Thymus (tissue), 11 donors: ENCODE data around the gene CKMT1B. TPM values are rescaled to one million over a fixed set of nuclear protein-coding genes. Genes with fewer than 3 reads are reported as not detected.
"Not testable (repeated sequence)": the region's sequence is repeated elsewhere in the genome, so short reads cannot be mapped to it uniquely, and the experiment has no call there.

Source experiments
- DNase-seq, 9 donors: peaks; one replicate each; pipeline ENCODE4 v3.0.0-alpha.2; 2013; ENCODE audit warnings: low spot score in 9 of 9, low read depth in 6 of 9, missing footprints in 1 of 9
- H3K27ac ChIP-seq, 2 donors: one replicate each; pipeline ENCODE4 v1.5.1; 2013; ENCODE audit warnings: control low read depth in 1 of 2, low read depth in 1 of 2, low read length in 1 of 2, mild to moderate bottlenecking in 1 of 2, moderate library complexity in 1 of 2
- H3K27me3 ChIP-seq, 2 donors: one replicate each; pipeline ENCODE4 v1.5.1; 2013; ENCODE audit warnings: low read length in 1 of 2; ENCODE audit not compliant: control insufficient read depth in 2 of 2, insufficient read depth in 1 of 2
- H3K36me3 ChIP-seq, 2 donors: one replicate each; pipeline ENCODE4 v1.5.1; 2013; ENCODE audit warnings: low read length in 1 of 2, mild to moderate bottlenecking in 1 of 2, moderate library complexity in 1 of 2; ENCODE audit not compliant: control insufficient read depth in 2 of 2, insufficient read depth in 2 of 2
- H3K4me1 ChIP-seq, 2 donors: one replicate each; pipeline ENCODE4 v1.5.1; 2013; ENCODE audit warnings: low read length in 2 of 2; ENCODE audit not compliant: control insufficient read depth in 2 of 2, insufficient read depth in 2 of 2
- H3K4me3 ChIP-seq, 2 donors: one replicate each; pipeline ENCODE4 v1.5.1; 2013; ENCODE audit warnings: low read length in 2 of 2, control low read depth in 1 of 2, mild to moderate bottlenecking in 1 of 2
- H3K9me3 ChIP-seq, 2 donors: one replicate each; pipeline ENCODE4 v1.5.1; 2013; ENCODE audit warnings: low read length in 1 of 2, mild to moderate bottlenecking in 1 of 2; ENCODE audit not compliant: control insufficient read depth in 2 of 2, insufficient read depth in 1 of 2
- WGBS: extraction: QIAGEN DNeasy Blood & Tissue Kit; methylation state at CpG from one replicate; pipeline ENCODE4 v1.1.7; 2013; 5-methylcytosine and 5-hydroxymethylcytosine counted together
- polyA plus RNA-seq: library from polyadenylated mRNA; stranded (reverse); fragments of 200-250 nt; gene quantifications from one replicate; pipeline ENCODE4 v1.2.3, GENCODE V29; 2013
- total RNA-seq: library from RNA; stranded (reverse); fragments of 120-200 nt; gene quantifications from one replicate; pipeline ENCODE4 v1.2.4, GENCODE V29; 2013
- donor health status: healthy.

CKMT1B gene
- total and polyA plus RNA-seq, 2 donors = 0.09 to 0.94 TPM

- H3K4me3 ChIP-seq, H3K9me3 ChIP-seq, H3K27ac ChIP-seq, DNase-seq, H3K36me3 ChIP-seq, H3K4me1 ChIP-seq, H3K27me3 ChIP-seq: not testable (repeated sequence)
- no CpG with 5 or more reads among the region's 2 CpGs for WGBS
Observed at GRCh38 chr15:43566615-43567014, 27.2 kb upstream of the CKMT1B start.

DNA sequence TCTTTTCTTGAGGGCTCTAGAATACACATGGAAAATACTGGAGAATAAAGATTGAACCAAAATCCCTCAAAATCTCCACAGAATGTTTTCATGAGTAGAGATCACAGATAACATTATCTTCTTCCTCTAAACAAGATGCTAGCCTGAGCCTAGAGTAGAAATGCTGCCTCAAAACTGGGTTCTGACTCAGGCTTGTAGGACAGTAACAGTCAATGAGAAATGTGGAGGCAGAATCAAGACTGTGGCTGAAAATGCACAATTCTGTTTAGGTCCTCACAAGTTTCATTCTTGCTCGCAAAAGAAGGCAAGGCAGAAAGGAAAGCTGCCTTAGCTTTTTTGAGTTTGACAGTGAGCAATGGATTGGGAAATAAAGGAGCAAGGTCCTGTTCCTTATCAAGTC is 19.2 kb upstream of the CKMT1B start:
- not testable (repeated sequence) for H3K36me3 ChIP-seq, H3K27ac ChIP-seq, H3K4me3 ChIP-seq, DNase-seq, H3K9me3 ChIP-seq, H3K4me1 ChIP-seq, H3K27me3 ChIP-seq
- no CpG with 5 or more reads among the region's 1 CpG for WGBS

DNA sequence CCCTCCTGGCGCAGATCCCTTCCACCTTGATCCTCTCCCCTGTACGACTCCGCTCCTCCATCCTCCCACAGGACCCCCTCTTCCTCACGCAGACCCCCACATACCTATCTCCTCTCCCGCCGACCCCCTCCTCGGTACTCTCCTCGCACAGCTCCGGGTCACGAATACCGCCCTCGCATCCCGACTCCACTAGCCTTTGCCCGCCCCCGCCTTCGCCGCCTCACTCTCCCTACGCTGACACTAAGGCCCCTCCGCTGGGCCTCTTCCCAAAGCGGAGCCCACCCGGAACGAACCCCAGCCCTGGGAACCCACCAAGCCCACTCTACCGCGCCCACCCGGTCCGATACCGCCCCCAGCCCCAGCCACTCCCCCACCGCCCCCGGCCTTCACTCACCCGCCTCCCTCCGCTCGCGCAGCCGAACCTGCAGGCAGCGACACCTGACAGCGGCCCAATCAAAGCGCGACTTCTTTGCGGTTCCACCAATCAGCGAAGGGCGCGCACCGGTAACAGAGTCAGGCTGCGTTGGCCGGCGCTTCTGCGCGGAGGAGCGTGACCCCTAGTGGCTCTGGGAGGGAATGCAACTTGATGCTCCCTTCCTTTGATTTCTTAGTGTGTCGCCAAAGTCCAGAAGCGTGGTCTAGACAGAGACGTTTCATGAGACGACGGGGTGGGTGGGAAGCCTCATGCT is 3.9 kb upstream of the CKMT1B start, which contains the start of gene PPIP5K1:
Gene PPIP5K1, minus strand, starts transcription at position 431 of the 689 bp plus-strand sequence. CDS start 5,704 bp downstream, outside the sequence.
- H3K4me1 ChIP-seq, H3K36me3 ChIP-seq, H3K27ac ChIP-seq, H3K9me3 ChIP-seq, H3K27me3 ChIP-seq, H3K4me3 ChIP-seq, DNase-seq: not testable (repeated sequence)
- no CpG with 5 or more reads among the region's 54 CpGs for WGBS

DNA sequence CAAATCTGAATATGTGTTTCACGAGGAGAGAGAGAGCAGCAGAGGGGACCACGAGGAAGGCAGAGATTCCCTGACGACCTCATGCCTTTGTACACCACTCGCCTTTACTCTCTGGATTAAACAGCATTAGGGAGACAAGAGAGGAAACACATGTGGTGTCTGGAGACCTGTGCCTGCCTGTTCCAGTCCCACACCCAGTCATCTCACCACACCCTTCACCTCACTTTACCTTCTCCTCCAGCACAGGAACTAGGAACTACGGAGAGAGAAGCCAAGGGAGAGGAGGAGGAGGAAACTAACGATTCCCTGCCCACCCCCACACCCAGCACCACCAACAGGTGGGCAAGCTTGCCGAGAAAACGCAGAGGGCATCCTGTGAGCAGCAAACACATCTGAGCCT is 986 bp upstream of the CKMT1B start:
- WGBS = 38% methylated on average over 4 of the region's 8 CpGs
- not testable (repeated sequence) for DNase-seq, H3K9me3 ChIP-seq, H3K27ac ChIP-seq, H3K27me3 ChIP-seq, H3K36me3 ChIP-seq, H3K4me1 ChIP-seq, H3K4me3 ChIP-seq

- not testable (repeated sequence) for H3K27ac ChIP-seq, H3K27me3 ChIP-seq, H3K9me3 ChIP-seq, H3K36me3 ChIP-seq, H3K4me1 ChIP-seq, H3K4me3 ChIP-seq, DNase-seq
- 96% methylated on average over 6 of the region's 6 CpGs for WGBS
Observed at GRCh38 chr15:43599131-43599530, 5.3 kb downstream of the CKMT1B start.

- not testable (repeated sequence) for H3K36me3 ChIP-seq, H3K9me3 ChIP-seq, H3K4me1 ChIP-seq, H3K27me3 ChIP-seq, DNase-seq, H3K27ac ChIP-seq, H3K4me3 ChIP-seq
- WGBS = no CpG with 5 or more reads among the region's 2 CpGs
Observed at GRCh38 chr15:43600200-43600599, 6.4 kb downstream of the CKMT1B start.

DNA sequence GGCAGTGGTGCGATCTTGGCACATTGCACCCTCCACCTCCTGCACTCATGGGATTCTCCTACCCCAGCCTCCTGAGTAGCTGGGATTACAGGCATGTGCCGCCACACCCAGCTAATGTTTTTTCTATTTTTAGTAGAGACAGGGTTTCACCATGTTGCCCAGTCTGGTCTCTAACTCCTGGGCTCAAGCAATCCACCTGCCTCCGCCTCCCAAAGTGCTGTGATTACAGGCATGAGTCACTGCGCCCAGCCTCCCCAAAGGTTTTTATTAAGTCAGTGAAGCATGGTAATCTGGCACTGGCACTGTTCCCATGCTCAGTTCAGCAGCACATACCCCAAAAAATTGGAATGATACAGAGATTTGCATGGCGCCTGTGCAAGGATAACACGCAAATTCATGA is 8.4 kb downstream of the CKMT1B start:
- WGBS = 96% methylated on average over 6 of the region's 6 CpGs
- not testable (repeated sequence) for H3K4me1 ChIP-seq, H3K36me3 ChIP-seq, DNase-seq, H3K4me3 ChIP-seq, H3K27ac ChIP-seq, H3K27me3 ChIP-seq, H3K9me3 ChIP-seq

- 86% methylated on average over 3 of the region's 8 CpGs for WGBS
- not testable (repeated sequence) for DNase-seq, H3K27me3 ChIP-seq, H3K36me3 ChIP-seq, H3K4me3 ChIP-seq, H3K27ac ChIP-seq, H3K9me3 ChIP-seq, H3K4me1 ChIP-seq
Observed at GRCh38 chr15:43617750-43618149, 23.9 kb downstream of the CKMT1B start.

DNA sequence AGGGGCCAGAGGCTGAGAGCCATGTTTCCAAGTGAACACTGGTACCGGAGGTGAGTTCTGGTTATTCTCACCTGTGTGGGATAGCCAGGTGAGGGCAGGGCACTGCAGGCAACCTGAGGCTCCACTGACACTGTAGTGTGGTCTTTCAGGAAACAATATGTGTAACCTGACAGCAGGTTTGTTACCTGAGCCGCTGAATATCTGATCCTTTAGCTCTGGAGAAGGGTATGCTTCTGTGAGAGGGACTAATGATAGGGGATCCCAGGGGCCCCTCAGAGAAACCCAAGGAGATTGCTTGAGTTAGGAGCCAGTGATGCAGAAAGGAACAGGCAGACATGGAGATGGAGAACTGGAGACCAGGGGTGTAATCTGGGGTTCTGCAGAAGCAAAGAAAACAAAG is 24.9 kb downstream of the CKMT1B start, which contains the start of gene STRC:
Gene STRC, minus strand, starts transcription at position 101 of the 400 bp plus-strand sequence. Its CDS starts 78 bp downstream, at position 23.
- not testable (repeated sequence) for H3K9me3 ChIP-seq, H3K4me3 ChIP-seq, H3K4me1 ChIP-seq, H3K27ac ChIP-seq, DNase-seq, H3K36me3 ChIP-seq, H3K27me3 ChIP-seq
- no CpG with 5 or more reads among the region's 2 CpGs for WGBS
